K562 (cell line): ENCODE results near the gene GNAI3. TPM values are rescaled to one million over a fixed set of nuclear protein-coding genes. Genes with fewer than 3 reads are reported as not detected.

Experiments
- BCOR ChIP-seq: fragments of 450-650 bp; IDR thresholded peaks from 2 replicates; pipeline ENCODE4 v1.6.1; 2016
- CREBBP ChIP-seq: IDR thresholded peaks from one replicate; pipeline ENCODE4 v1.6.1; 2012; ENCODE audit warnings: low read depth, mild to moderate bottlenecking, control low read depth, inconsistent platforms, low read length
- ELF4 ChIP-seq: fragments of 450-650 bp; formaldehyde crosslinking; IDR thresholded peaks from 2 replicates; pipeline ENCODE4 v1.4.0; 2022; ENCODE audit warnings: missing genetic modification characterization
- GABPB2 ChIP-seq: fragments of 250-450 bp; sonication (Bioruptor Pico); conservative IDR thresholded peaks from 2 replicates; pipeline ENCODE4 v1.5.1; 2021; ENCODE audit warnings: mild to moderate bottlenecking
- MBD2 ChIP-seq: sonication (generic); IDR thresholded peaks from 2 replicates; pipeline ENCODE4 v1.6.1; 2016; ENCODE audit warnings: low read depth, borderline replicate concordance
- MED1 ChIP-seq: sonication (generic); formaldehyde crosslinking; IDR thresholded peaks from 2 replicates; pipeline ENCODE4 v1.8.1; 2023; ENCODE audit warnings: missing genetic modification reagents, borderline replicate concordance
- NFYB ChIP-seq: IDR thresholded peaks from 2 replicates; pipeline ENCODE4 v1.6.1; 2011; ENCODE audit warnings: mild to moderate bottlenecking, moderate library complexity; ENCODE audit not compliant: insufficient read length; ENCODE audit errors: extremely low read depth
- RFX7 ChIP-seq: fragments of 250-450 bp; sonication (Bioruptor Pico); IDR thresholded peaks from 2 replicates; pipeline ENCODE4 v1.5.1; 2021; ENCODE audit warnings: mild to moderate bottlenecking
- SMARCC2 ChIP-seq: fragments of 450-650 bp; IDR thresholded peaks from 2 replicates; pipeline ENCODE4 v1.6.1; 2017; ENCODE audit warnings: antibody characterized with exemption, moderate library complexity, mild to moderate bottlenecking, low read depth
- TBP ChIP-seq: optimal IDR thresholded peaks from 2 replicates; pipeline ENCODE3; 2011; ENCODE audit warnings: low read depth, low read length, improper control_type of control experiment
- ZC3H4 ChIP-seq: sonication (generic); formaldehyde crosslinking; IDR thresholded peaks from 2 replicates; pipeline ENCODE4 v1.9.0; 2021; ENCODE audit warnings: missing genetic modification reagents, borderline replicate concordance
- ZNF133 ChIP-seq: fragments of 250-450 bp; sonication (Bioruptor Pico); IDR thresholded peaks from 2 replicates; pipeline ENCODE4 v1.4.0; 2020; ENCODE audit warnings: mild to moderate bottlenecking
- ZNF143 ChIP-seq: sonication (generic); formaldehyde crosslinking; IDR thresholded peaks from 2 replicates; pipeline ENCODE4 v1.9.0; 2022; ENCODE audit warnings: mild to moderate bottlenecking, missing genetic modification reagents
- ZNF224 ChIP-seq: sonication (generic); formaldehyde crosslinking; IDR thresholded peaks from 2 replicates; pipeline ENCODE4 v1.8.0; 2022; ENCODE audit warnings: mild to moderate bottlenecking, missing genetic modification reagents
- ZNF24 ChIP-seq: fragments of 450-650 bp; IDR thresholded peaks from 2 replicates; pipeline ENCODE4 v1.6.1; 2016
- polyA plus RNA-seq, 8 experiments: library from polyadenylated mRNA; depleted of rRNA in 4 of 8; stranded (reverse) in 5 of 8; unstranded in 3 of 8; fragments of >200 nt; fragmentation: Nextera tagmentation in 2 of 8; fragmentation: Illumina TruSeq in 1 of 8; extraction: Ambion mirVana in 2 of 8; extraction: Trizol in 1 of 8; gene quantifications; 2 replicates each; pipeline versions ENCODE4 v1.2.1 to v1.2.3, GENCODE V29; 2011 to 2014; ENCODE audit warnings: inconsistent platforms in 1 of 8, missing spikeins in 1 of 8
- total RNA-seq, 7 experiments: library from RNA; depleted of rRNA in 6 of 7; stranded (reverse); fragments of >200 nt in 6 of 7; fragmentation: Illumina TruSeq in 2 of 7; extraction: Trizol in 2 of 7; gene quantifications; 2 replicates each; pipeline versions ENCODE4 v1.2.1 to v1.2.3, GENCODE V29; 2011 to 2021; ENCODE audit warnings: low replicate concordance in 1 of 7
- TF ChIP-seq, protein P1 (sequence below): fragments of 450-650 bp; IDR thresholded peaks from 2 replicates; pipeline ENCODE4 v1.7.1; 2018; ENCODE audit warnings: mild to moderate bottlenecking, low read depth; ENCODE audit not compliant: partially characterized antibody
- TF ChIP-seq, protein P2 (sequence below): fragments of 450-650 bp; formaldehyde crosslinking; IDR thresholded peaks from 2 replicates; pipeline ENCODE4 v1.4.0; 2020; ENCODE audit warnings: mild to moderate bottlenecking, moderate library complexity
- TF ChIP-seq, protein P3 (sequence below): fragments of 150-350 bp; IDR thresholded peaks from 2 replicates; pipeline ENCODE4 v1.6.1; 2014; ENCODE audit warnings: low read depth, mild to moderate bottlenecking, low read length, borderline replicate concordance
- TF ChIP-seq, protein P4 (sequence below): sonication (generic); formaldehyde crosslinking; IDR thresholded peaks from 2 replicates; pipeline ENCODE4 v1.8.0; 2022; ENCODE audit warnings: mild to moderate bottlenecking, missing genetic modification reagents

Gene GNAI3
- total and polyA plus RNA-seq, 9 of the 15 experiments (the other 6 are each of a cell fraction or from before 2014, with no cell fraction given) = 6.3 to 13.2 (median 8.9) TPM

DNA sequence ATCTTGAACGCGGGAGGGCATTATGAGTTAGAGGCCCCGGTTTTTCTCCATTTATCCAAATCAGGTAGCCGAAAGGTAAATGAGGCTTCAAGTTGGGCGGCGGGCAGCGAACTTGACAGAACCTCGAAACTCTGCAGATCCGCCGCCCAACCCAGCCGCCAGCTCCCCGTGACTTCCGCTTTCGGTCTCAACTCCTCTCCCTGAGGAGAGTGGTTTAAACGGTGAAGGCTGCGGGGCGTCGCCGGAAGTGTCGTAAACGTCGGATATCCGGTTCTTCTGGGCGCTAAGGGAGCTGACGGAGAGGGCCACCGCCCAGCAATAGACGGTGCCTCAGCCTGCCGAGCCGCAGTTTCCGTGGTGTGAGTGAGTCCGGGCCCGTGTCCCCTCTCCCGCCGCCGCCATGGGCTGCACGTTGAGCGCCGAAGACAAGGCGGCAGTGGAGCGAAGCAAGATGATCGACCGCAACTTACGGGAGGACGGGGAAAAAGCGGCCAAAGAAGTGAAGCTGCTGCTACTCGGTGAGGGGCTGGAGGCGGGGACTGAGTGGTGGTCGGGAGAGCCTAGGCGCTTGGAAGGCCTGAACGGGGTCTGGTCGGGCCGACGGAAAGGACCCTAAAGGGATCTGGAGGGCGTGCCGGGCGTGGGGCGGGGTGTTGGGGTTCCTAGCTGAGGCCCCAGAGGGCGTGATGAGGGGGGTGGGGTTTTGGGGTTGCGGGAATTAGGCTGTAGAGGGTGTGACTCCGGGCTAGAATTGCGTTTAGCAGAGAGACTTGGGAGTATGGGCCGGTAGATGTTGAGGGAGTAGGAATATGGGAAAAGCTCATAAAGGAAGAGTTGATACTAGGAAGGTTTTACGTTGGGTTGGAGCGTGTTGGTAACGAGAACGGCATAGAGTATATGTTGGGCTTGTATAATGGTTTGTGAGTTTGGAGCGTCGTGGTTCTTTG, at the start of gene GNAI3 (continued):
- TF ChIP-seq NFYB (no peak), BCOR (peak; percentile 16; the same call in 1 of the 2 replicates), ZNF24 (peak; percentile 27; the same call in 1 of the 2 replicates), TBP (peak; percentile 97), ELF4 (CRISPR knock-in tag) (0 out of 2 replicates have a peak, but pooled peaks have one; percentile 65), SMARCC2 (no peak), ZNF224 (CRISPR knock-in tag) (peak; percentile 72; the same call in 1 of the 2 replicates), RFX7 (CRISPR knock-in tag) (0 out of 2 replicates have a peak, but pooled peaks have one; percentile 37), ZNF133 (CRISPR knock-in tag) (no peak), MED1 (CRISPR knock-in tag) (no peak), ZC3H4 (CRISPR knock-in tag) (no peak), MBD2 (peak; percentile 76), CREBBP (no peak), GABPB2 (no peak), ZNF143 (CRISPR knock-in tag) (no peak)
- TF ChIP-seq, protein P1, sequence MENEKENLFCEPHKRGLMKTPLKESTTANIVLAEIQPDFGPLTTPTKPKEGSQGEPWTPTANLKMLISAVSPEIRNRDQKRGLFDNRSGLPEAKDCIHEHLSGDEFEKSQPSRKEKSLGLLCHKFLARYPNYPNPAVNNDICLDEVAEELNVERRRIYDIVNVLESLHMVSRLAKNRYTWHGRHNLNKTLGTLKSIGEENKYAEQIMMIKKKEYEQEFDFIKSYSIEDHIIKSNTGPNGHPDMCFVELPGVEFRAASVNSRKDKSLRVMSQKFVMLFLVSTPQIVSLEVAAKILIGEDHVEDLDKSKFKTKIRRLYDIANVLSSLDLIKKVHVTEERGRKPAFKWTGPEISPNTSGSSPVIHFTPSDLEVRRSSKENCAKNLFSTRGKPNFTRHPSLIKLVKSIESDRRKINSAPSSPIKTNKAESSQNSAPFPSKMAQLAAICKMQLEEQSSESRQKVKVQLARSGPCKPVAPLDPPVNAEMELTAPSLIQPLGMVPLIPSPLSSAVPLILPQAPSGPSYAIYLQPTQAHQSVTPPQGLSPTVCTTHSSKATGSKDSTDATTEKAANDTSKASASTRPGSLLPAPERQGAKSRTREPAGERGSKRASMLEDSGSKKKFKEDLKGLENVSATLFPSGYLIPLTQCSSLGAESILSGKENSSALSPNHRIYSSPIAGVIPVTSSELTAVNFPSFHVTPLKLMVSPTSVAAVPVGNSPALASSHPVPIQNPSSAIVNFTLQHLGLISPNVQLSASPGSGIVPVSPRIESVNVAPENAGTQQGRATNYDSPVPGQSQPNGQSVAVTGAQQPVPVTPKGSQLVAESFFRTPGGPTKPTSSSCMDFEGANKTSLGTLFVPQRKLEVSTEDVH = peak; percentile 82
- TF ChIP-seq, protein P2, sequence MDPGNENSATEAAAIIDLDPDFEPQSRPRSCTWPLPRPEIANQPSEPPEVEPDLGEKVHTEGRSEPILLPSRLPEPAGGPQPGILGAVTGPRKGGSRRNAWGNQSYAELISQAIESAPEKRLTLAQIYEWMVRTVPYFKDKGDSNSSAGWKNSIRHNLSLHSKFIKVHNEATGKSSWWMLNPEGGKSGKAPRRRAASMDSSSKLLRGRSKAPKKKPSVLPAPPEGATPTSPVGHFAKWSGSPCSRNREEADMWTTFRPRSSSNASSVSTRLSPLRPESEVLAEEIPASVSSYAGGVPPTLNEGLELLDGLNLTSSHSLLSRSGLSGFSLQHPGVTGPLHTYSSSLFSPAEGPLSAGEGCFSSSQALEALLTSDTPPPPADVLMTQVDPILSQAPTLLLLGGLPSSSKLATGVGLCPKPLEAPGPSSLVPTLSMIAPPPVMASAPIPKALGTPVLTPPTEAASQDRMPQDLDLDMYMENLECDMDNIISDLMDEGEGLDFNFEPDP (CRISPR knock-in tag) = no peak
- TF ChIP-seq, protein P3, sequence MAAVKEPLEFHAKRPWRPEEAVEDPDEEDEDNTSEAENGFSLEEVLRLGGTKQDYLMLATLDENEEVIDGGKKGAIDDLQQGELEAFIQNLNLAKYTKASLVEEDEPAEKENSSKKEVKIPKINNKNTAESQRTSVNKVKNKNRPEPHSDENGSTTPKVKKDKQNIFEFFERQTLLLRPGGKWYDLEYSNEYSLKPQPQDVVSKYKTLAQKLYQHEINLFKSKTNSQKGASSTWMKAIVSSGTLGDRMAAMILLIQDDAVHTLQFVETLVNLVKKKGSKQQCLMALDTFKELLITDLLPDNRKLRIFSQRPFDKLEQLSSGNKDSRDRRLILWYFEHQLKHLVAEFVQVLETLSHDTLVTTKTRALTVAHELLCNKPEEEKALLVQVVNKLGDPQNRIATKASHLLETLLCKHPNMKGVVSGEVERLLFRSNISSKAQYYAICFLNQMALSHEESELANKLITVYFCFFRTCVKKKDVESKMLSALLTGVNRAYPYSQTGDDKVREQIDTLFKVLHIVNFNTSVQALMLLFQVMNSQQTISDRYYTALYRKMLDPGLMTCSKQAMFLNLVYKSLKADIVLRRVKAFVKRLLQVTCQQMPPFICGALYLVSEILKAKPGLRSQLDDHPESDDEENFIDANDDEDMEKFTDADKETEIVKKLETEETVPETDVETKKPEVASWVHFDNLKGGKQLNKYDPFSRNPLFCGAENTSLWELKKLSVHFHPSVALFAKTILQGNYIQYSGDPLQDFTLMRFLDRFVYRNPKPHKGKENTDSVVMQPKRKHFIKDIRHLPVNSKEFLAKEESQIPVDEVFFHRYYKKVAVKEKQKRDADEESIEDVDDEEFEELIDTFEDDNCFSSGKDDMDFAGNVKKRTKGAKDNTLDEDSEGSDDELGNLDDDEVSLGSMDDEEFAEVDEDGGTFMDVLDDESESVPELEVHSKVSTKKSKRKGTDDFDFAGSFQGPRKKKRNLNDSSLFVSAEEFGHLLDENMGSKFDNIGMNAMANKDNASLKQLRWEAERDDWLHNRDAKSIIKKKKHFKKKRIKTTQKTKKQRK = no peak
- TF ChIP-seq, protein P4, sequence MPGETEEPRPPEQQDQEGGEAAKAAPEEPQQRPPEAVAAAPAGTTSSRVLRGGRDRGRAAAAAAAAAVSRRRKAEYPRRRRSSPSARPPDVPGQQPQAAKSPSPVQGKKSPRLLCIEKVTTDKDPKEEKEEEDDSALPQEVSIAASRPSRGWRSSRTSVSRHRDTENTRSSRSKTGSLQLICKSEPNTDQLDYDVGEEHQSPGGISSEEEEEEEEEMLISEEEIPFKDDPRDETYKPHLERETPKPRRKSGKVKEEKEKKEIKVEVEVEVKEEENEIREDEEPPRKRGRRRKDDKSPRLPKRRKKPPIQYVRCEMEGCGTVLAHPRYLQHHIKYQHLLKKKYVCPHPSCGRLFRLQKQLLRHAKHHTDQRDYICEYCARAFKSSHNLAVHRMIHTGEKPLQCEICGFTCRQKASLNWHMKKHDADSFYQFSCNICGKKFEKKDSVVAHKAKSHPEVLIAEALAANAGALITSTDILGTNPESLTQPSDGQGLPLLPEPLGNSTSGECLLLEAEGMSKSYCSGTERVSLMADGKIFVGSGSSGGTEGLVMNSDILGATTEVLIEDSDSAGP = no peak; the same call in 1 of the 2 replicates
